MCF 10A (cell line): ENCODE measurements around the gene DLG2. TPM values are rescaled to one million over a fixed set of nuclear protein-coding genes. Genes with fewer than 3 reads are reported as not detected.

Experiments
- BruUV-seq: library from RNA; stranded (reverse); fragments of 400-500 nt; replicated peaks from 2 replicates; lab custom pipeline; 2021; lab: Mats Ljungman, UMichigan
- CTCF ChIA-PET: fragments of 300-600 bp; sonication (Branson Sonifier 250); formaldehyde crosslinking; extraction: SDS; loops from one replicate; lab custom pipeline; 2021; ENCODE audit warnings: antibody characterized with exemption, inconsistent platforms; lab: Yijun Ruan, JAX
- POLR2A ChIA-PET: fragments of 300-600, 350-650 bp; sonication (Branson Sonifier 250); formaldehyde crosslinking; extraction: SDS; loops from one replicate; lab custom pipeline; 2020; ENCODE audit warnings: antibody characterized with exemption, inconsistent platforms; lab: Yijun Ruan, JAX
- DNase-seq: peaks from one replicate; pipeline ENCODE4 v3.0.0-alpha.2; 2018; ENCODE audit not compliant: unreplicated experiment
- H3K27ac Mint-ChIP-seq: one replicate; pipeline ENCODE4 v1.8.0; 2022; ENCODE audit warnings: mild to moderate bottlenecking, low read depth, mixed read lengths; ENCODE audit not compliant: unreplicated experiment
- H3K27me3 Mint-ChIP-seq: one replicate; pipeline ENCODE4 v1.8.0; 2022; ENCODE audit warnings: mixed read lengths; ENCODE audit not compliant: insufficient read depth, unreplicated experiment
- H3K36me3 Mint-ChIP-seq: one replicate; pipeline ENCODE4 v1.8.0; 2022; ENCODE audit warnings: mild to moderate bottlenecking, moderate library complexity, mixed read lengths; ENCODE audit not compliant: insufficient read depth, unreplicated experiment
- H3K4me1 Mint-ChIP-seq: one replicate; pipeline ENCODE4 v1.8.0; 2022; ENCODE audit warnings: mixed read lengths; ENCODE audit not compliant: insufficient read depth, unreplicated experiment
- H3K4me3 Mint-ChIP-seq: one replicate; pipeline ENCODE4 v1.8.0; 2022; ENCODE audit warnings: mild to moderate bottlenecking, moderate library complexity, mixed read lengths; ENCODE audit not compliant: unreplicated experiment
- H3K9me3 Mint-ChIP-seq: one replicate; pipeline ENCODE4 v1.8.0; 2022; ENCODE audit warnings: mixed read lengths; ENCODE audit not compliant: unreplicated experiment
- intact Hi-C: fragments of 100-400 bp; cut with micrococcal nuclease; formaldehyde crosslinking; loops from 2 replicates; pipeline ENCODE4 v1.14.1; 2022
- total RNA-seq: library from RNA; stranded (reverse); gene quantifications from 2 replicates; pipeline ENCODE4 v1.2.3, GENCODE V29; 2022
- TF ChIP-seq, protein P1 (sequence below): fragments of 200-600 bp; IDR thresholded peaks from one replicate; pipeline ENCODE4 v1.8.0; 2022; ENCODE audit warnings: antibody characterized with exemption, mild to moderate bottlenecking; ENCODE audit not compliant: unreplicated experiment

Gene DLG2
- total RNA-seq, 1 experiment from 2014 or later = 0.26 TPM

DNA sequence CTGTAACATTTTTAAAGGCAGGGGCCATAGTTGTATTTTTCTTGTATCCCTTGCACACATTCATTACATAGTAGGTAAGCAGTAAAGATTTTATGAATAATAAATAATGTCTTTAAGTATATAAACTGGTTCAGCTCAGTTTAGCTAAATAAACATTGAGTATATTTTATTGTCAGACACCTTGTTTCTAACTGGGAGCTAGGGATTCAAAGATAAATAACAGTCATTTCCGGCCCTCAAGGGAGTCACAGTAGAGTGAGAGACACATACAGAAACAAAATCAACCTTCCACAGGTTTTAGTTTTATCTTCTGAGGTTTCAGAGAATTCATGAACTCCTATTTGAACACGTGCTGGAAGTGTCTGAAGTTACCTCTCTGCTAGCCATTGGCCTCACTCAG, 760.2 kb downstream of the DLG2 start:
- intact Hi-C loops = no loop called here
- H3K27ac Mint-ChIP-seq = no peak overlapping the region
- DNase-seq = no peak
- H3K9me3 Mint-ChIP-seq = no peaks in the 10 kb centered on the region
- peaks cover 11% of the 10 kb centered on the region for H3K4me1 Mint-ChIP-seq
- H3K36me3 Mint-ChIP-seq = no peaks in the 10 kb centered on the region
- H3K27me3 Mint-ChIP-seq = no peaks in the 10 kb centered on the region
- no peak overlapping the region for H3K4me3 Mint-ChIP-seq
- CTCF ChIA-PET = interaction anchor here (0.6 to 0.7 kb wide), 2 partner anchors 104 to 301 kb away, joined by 3 to 4 read pairs; no protein-coding TSS in a partner anchor
- TF ChIP-seq, protein P1, sequence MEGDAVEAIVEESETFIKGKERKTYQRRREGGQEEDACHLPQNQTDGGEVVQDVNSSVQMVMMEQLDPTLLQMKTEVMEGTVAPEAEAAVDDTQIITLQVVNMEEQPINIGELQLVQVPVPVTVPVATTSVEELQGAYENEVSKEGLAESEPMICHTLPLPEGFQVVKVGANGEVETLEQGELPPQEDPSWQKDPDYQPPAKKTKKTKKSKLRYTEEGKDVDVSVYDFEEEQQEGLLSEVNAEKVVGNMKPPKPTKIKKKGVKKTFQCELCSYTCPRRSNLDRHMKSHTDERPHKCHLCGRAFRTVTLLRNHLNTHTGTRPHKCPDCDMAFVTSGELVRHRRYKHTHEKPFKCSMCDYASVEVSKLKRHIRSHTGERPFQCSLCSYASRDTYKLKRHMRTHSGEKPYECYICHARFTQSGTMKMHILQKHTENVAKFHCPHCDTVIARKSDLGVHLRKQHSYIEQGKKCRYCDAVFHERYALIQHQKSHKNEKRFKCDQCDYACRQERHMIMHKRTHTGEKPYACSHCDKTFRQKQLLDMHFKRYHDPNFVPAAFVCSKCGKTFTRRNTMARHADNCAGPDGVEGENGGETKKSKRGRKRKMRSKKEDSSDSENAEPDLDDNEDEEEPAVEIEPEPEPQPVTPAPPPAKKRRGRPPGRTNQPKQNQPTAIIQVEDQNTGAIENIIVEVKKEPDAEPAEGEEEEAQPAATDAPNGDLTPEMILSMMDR = no peak
- no TSS peak for BruUV-seq
- POLR2A ChIA-PET = no interaction called here

DNA sequence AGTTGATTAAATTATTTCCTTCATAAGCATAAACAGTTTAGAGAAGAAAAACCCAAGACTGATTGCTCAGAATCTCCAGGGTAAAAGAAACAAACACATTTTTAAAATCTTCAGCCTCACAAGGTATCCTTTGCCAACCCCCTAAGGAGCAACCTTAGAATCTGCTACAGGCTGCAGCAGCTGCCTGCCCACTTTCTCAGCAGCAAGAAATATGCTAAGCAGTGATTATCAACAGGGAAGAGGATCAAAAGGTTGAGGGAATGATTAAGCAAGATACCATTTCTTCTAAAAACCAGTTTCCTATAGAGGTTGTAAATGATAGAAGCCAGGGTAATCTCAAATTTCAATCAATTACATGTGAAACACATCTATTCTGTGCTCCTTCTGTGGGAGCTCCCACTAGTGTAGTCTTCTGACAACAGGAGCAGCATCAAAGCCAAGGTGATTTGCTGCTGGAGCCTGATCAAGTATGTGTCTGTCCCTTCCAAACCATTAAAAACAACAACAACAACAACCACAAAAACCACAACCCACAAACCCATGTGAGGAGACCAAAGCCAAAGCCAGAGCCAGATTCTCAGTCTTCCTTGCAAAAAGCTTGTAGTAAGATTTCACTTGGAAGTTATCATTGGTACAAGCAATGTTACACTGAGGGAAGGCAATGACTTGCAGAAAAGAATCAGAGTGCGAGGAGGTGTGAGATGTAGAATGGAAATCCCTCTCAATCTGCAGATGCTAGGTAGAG, 761.2 kb downstream of the DLG2 start:
- ChIA-PET CTCF (no interaction called here), POLR2A (no interaction called here)
- Mint-ChIP-seq H3K27me3 (no peaks in the 10 kb centered on the region), H3K36me3 (no peaks in the 10 kb centered on the region), H3K4me1 (peaks cover 11% of the 10 kb centered on the region), H3K27ac (no peak overlapping the region), H3K4me3 (no peak overlapping the region), H3K9me3 (no peaks in the 10 kb centered on the region)
- intact Hi-C loops = no loop called here
- no TSS peak for BruUV-seq
- TF ChIP-seq, protein P1 = no peak
- DNase-seq = no peak

DNA sequence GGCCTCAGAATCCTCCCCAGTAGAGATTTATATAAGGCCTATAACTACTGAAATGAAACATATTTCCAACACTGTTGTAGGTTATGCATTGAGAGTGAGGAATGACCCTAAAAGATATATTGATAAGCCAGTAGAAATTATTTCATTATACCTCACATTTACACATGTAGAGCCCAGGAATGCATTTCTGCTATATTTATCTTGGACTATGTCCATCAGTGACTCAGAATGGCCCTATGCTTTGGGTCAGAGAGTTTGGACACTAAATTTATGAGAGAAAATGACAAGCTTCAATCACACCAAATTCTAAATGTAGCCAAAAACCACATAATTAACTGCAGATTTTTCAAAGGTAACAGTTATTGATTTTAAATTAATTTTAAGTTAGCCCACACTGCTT, 761.9 kb downstream of the DLG2 start:
- no peak overlapping the region for H3K27ac Mint-ChIP-seq
- ChIA-PET CTCF (no interaction called here), POLR2A (no interaction called here)
- no peaks in the 10 kb centered on the region for H3K27me3 Mint-ChIP-seq
- intact Hi-C loops = no loop called here
- H3K9me3 Mint-ChIP-seq = no peaks in the 10 kb centered on the region
- H3K36me3 Mint-ChIP-seq = no peaks in the 10 kb centered on the region
- BruUV-seq = no TSS peak
- DNase-seq = peak; percentile 43
- H3K4me3 Mint-ChIP-seq = no peak overlapping the region
- H3K4me1 Mint-ChIP-seq = peaks cover 11% of the 10 kb centered on the region
- TF ChIP-seq, protein P1 = no peak

DNA sequence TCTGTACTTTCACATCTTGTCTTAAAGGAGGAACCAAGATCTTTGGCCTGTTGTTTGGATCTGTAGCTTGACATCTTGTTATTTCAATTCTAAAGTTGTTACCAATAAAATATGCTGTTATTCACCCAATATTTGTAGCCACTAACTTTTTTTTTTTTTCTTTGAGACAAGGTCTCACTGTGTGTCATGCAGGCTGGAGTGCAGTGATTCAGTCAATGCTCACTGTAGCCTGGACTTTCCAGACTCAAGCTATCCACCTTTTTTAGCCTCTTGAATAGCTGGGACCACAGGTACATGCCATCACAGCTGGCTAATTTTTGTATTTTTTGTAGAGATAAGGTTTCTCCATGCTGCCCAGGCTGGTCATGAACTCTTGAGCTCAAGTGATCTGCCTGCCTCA, 769.4 kb downstream of the DLG2 start:
- TF ChIP-seq, protein P1 = no peak
- H3K27me3 Mint-ChIP-seq = no peaks in the 10 kb centered on the region
- ChIA-PET POLR2A (no interaction called here), CTCF (interaction anchor here (0.6 kb wide), 2 partner anchors 11 to 51 kb away, joined by 4 to 5 read pairs; no protein-coding TSS in a partner anchor)
- intact Hi-C loops = no loop called here
- H3K9me3 Mint-ChIP-seq = no peaks in the 10 kb centered on the region
- no peak overlapping the region for H3K4me3 Mint-ChIP-seq
- H3K27ac Mint-ChIP-seq = no peak overlapping the region
- no peak for DNase-seq
- peaks cover 17% of the 10 kb centered on the region for H3K4me1 Mint-ChIP-seq
- H3K36me3 Mint-ChIP-seq = no peaks in the 10 kb centered on the region
- no TSS peak for BruUV-seq
